Spleen (tissue), 11 donors: ENCODE data around the gene POU6F2. TPM values are rescaled to one million over a fixed set of nuclear protein-coding genes. Genes with fewer than 3 reads are reported as not detected.

Experiments
- DNase-seq: peaks from one replicate; pipeline ENCODE4 v3.0.0-alpha.2; 2020
- H3K27ac ChIP-seq, 8 donors: fragments of 200-600 bp; sonication (generic) in 7 of 8; 1 replicate in 4 of 8; 2 replicates in 4 of 8; pipeline versions ENCODE4 v1.5.0 to v1.8.0; 2016 to 2021; ENCODE audit warnings: inconsistent platforms in 4 of 8, mild to moderate bottlenecking in 4 of 8, moderate library complexity in 1 of 8
- H3K27me3 ChIP-seq, 7 donors: fragments of 200-600 bp; sonication (generic) in 6 of 7; replicated peaks in 1 of 7; 1 replicate in 4 of 7; 2 replicates in 3 of 7; pipeline versions ENCODE4 v1.5.0 to v1.8.0; 2016 to 2021; ENCODE audit warnings: inconsistent platforms in 3 of 7, mild to moderate bottlenecking in 1 of 7
- H3K36me3 ChIP-seq, 6 donors: fragments of 200-600 bp; sonication (generic) in 5 of 6; 1 replicate in 4 of 6; 2 replicates in 2 of 6; pipeline versions ENCODE4 v1.5.0 to v1.8.0; 2016 to 2021; ENCODE audit warnings: inconsistent platforms in 2 of 6
- H3K4me1 ChIP-seq, 6 donors: fragments of 200-600 bp; sonication (generic) in 5 of 6; 1 replicate in 3 of 6; 2 replicates in 3 of 6; pipeline versions ENCODE4 v1.5.0 to v1.8.0; 2016 to 2021; ENCODE audit warnings: inconsistent platforms in 3 of 6
- H3K4me3 ChIP-seq, 8 donors: fragments of 200-600 bp; sonication (generic) in 7 of 8; 1 replicate in 4 of 8; 2 replicates in 4 of 8; pipeline versions ENCODE4 v1.5.0 to v1.8.0; 2016 to 2021; ENCODE audit warnings: inconsistent platforms in 4 of 8, mild to moderate bottlenecking in 4 of 8, moderate library complexity in 2 of 8
- H3K9me3 ChIP-seq, 8 donors: fragments of 200-600 bp; sonication (generic) in 7 of 8; 1 replicate in 4 of 8; 2 replicates in 4 of 8; pipeline versions ENCODE4 v1.5.0 to v1.8.0; 2016 to 2021; ENCODE audit warnings: inconsistent platforms in 4 of 8
- CTCF ChIP-seq, 11 experiments: fragments of 200-600 bp in 7 of 11; fragments of 450-650 bp in 4 of 11; sonication (generic) in 4 of 11; IDR thresholded peaks in 8 of 11; conservative IDR thresholded peaks in 3 of 11; 1 replicate in 7 of 11; 2 replicates in 4 of 11; pipeline versions ENCODE4 v1.4.0 to v1.8.0; 2016 to 2021; ENCODE audit warnings: antibody characterized with exemption in 11 of 11, inconsistent platforms in 4 of 11, mild to moderate bottlenecking in 1 of 11
- POLR2A ChIP-seq, 3 donors: fragments of 450-650 bp; IDR thresholded peaks; one replicate each; pipeline ENCODE4 v1.5.1; 2017; ENCODE audit warnings: antibody characterized with exemption in 3 of 3, mild to moderate bottlenecking in 1 of 3
- POLR2AphosphoS5 ChIP-seq, 3 donors: sonication (generic); formaldehyde crosslinking; IDR thresholded peaks; one replicate each; pipeline ENCODE4 v1.5.1; 2017; ENCODE audit warnings: antibody characterized with exemption in 3 of 3
- WGBS, 5 donors: extraction: QIAGEN DNeasy Blood & Tissue Kit in 3 of 5; methylation state at CpG; one replicate each; pipeline versions ENCODE4 v1.1.5 to v1.1.7; 2013 to 2018; 5-methylcytosine and 5-hydroxymethylcytosine counted together
- intact Hi-C: fragments of 100-400 bp; cut with DNase I; formaldehyde crosslinking; loops from one replicate; pipeline ENCODE4 v1.15.0; 2023; ENCODE audit warnings: low total_unique reads
- polyA plus RNA-seq, 3 donors: library from polyadenylated mRNA; stranded (reverse); fragments of 200-250 nt; gene quantifications; one replicate each; pipeline ENCODE4 v1.2.1, GENCODE V29; 2013
- total RNA-seq, 7 donors: library from RNA; depleted of rRNA in 3 of 7; stranded (reverse); fragments of >200 nt in 3 of 7; fragmentation: NEBNext Ultra II Directional in 4 of 7; extraction: Animal tissue kit (Norgen Biotek cat#: 25700) in 4 of 7; gene quantifications; one replicate each; pipeline versions ENCODE4 v1.1.0 to v1.2.1, GENCODE V29; 2016 to 2021
- donor health status: healthy with polysubstance abuse.
- donor health status: DM: no; HTN: no; CAD: no; lungs with moderate emphysema.
- donor health status: DM: no; HTN: no; CAD: no.
- donor health status: Bipolar disorder and iron deficiency.
- donor health status: healthy.
- donor health status: DM: no; HTN: no; CAD: no.
- donor health status: DM: yes; HTN: yes; CAD: no.

Gene POU6F2
- total and polyA plus RNA-seq, 10 donors, result 0.04 to 0.54 (median 0.23) TPM; not detected in 7

GRCh38 chr7:39094731-39095130 lies 117.0 kb downstream of the POU6F2 start:
- intact Hi-C loops, result no loop called here
- no peak overlapping the region for H3K27ac ChIP-seq
- no peak for DNase-seq
- no peaks in the 10 kb centered on the region for H3K9me3 ChIP-seq
- no peak overlapping the region for H3K4me3 ChIP-seq
- no peaks in the 10 kb centered on the region for H3K4me1 ChIP-seq
- no peaks in the 10 kb centered on the region for H3K36me3 ChIP-seq
- TF ChIP-seq POLR2A (IDR thresholded peaks at IDR 0.05) (no peak), CTCF (IDR thresholded peaks at IDR 0.05 in 8 of 11, conservative IDR thresholded peaks at IDR 0.05 in 3 of 11) (no peak), POLR2AphosphoS5 (IDR thresholded peaks at IDR 0.05) (no peak)
- 64 to 89% (median 66%) methylated on average over 2 of the region's 2 CpGs for WGBS, 5 donors
- H3K27me3 ChIP-seq, result peaks cover 0 to 4% (median 0%) of the 10 kb centered on the region in 7 donors

- H3K27ac ChIP-seq, result no peak overlapping the region
- H3K9me3 ChIP-seq, result no peaks in the 10 kb centered on the region
- TF ChIP-seq POLR2AphosphoS5 (IDR thresholded peaks at IDR 0.05) (no peak), CTCF (IDR thresholded peaks at IDR 0.05 in 8 of 11, conservative IDR thresholded peaks at IDR 0.05 in 3 of 11) (no peak), POLR2A (IDR thresholded peaks at IDR 0.05) (no peak)
- H3K36me3 ChIP-seq, result no peaks in the 10 kb centered on the region
- intact Hi-C loops, result no loop called here
- no peaks in the 10 kb centered on the region for H3K4me1 ChIP-seq
- no peak overlapping the region for H3K4me3 ChIP-seq
- H3K27me3 ChIP-seq, result peaks cover 0 to 4% (median 0%) of the 10 kb centered on the region in 7 donors
- no peak for DNase-seq
- 61 to 67% (median 63%) methylated on average over 7 of the region's 7 CpGs for WGBS, 5 donors
Measured at GRCh38 chr7:39095875-39096619, 118.3 kb downstream of the POU6F2 start.

- no peaks in the 10 kb centered on the region for H3K36me3 ChIP-seq
- intact Hi-C loops, result no loop called here
- no peaks in the 10 kb centered on the region for H3K4me1 ChIP-seq
- whole genome bisulfite sequencing, 5 donors, result 83 to 98% (median 91%) methylated on average over 3 of the region's 3 CpGs
- no peak for DNase-seq
- no peak overlapping the region for H3K27ac ChIP-seq
- H3K9me3 ChIP-seq, result no peaks in the 10 kb centered on the region
- peaks cover 0 to 11% (median 0%) of the 10 kb centered on the region in 7 donors for H3K27me3 ChIP-seq
- no peak overlapping the region for H3K4me3 ChIP-seq
- TF ChIP-seq POLR2AphosphoS5 (IDR thresholded peaks at IDR 0.05), result no peak
- TF ChIP-seq POLR2A (IDR thresholded peaks at IDR 0.05), result no peak
- TF ChIP-seq CTCF (IDR thresholded peaks at IDR 0.05 in 8 of 11, conservative IDR thresholded peaks at IDR 0.05 in 3 of 11), result no peak
Measured at GRCh38 chr7:39098506-39098905, 120.8 kb downstream of the POU6F2 start.

GRCh38 chr7:39099146-39099545 lies 121.4 kb downstream of the POU6F2 start:
- no peak for DNase-seq
- H3K36me3 ChIP-seq, result no peaks in the 10 kb centered on the region
- no peak overlapping the region for H3K27ac ChIP-seq
- no peak for TF ChIP-seq POLR2A (IDR thresholded peaks at IDR 0.05)
- no peak for TF ChIP-seq POLR2AphosphoS5 (IDR thresholded peaks at IDR 0.05)
- TF ChIP-seq CTCF (IDR thresholded peaks at IDR 0.05 in 8 of 11, conservative IDR thresholded peaks at IDR 0.05 in 3 of 11), result no peak
- H3K27me3 ChIP-seq, result peaks cover 0 to 14% (median 0%) of the 10 kb centered on the region in 7 donors
- intact Hi-C loops, result no loop called here
- no peaks in the 10 kb centered on the region for H3K4me1 ChIP-seq
- H3K9me3 ChIP-seq, result no peaks in the 10 kb centered on the region
- H3K4me3 ChIP-seq, result no peak overlapping the region
- WGBS, 5 donors, result 84 to 93% (median 89%) methylated on average over 3 of the region's 3 CpGs
